Suprapubic skin (tissue), 4 donors: ENCODE results near the gene MARK3. TPM values are rescaled to one million over a fixed set of nuclear protein-coding genes. Genes with fewer than 3 reads are reported as not detected.

Experiments used
- DNase-seq, 2 donors: peaks; one replicate each; pipeline ENCODE4 v3.0.0-alpha.2; 2019; ENCODE audit warnings: low spot score in 2 of 2
- H3K27ac ChIP-seq: fragments of 200-600 bp; sonication (generic); one replicate; pipeline ENCODE4 v1.5.1; 2019
- H3K27me3 ChIP-seq: fragments of 200-600 bp; sonication (generic); one replicate; pipeline ENCODE4 v1.5.1; 2019
- H3K36me3 ChIP-seq: fragments of 200-600 bp; sonication (generic); one replicate; pipeline ENCODE4 v1.5.1; 2019
- H3K4me1 ChIP-seq: fragments of 200-600 bp; sonication (generic); one replicate; pipeline ENCODE4 v1.5.1; 2019
- H3K4me3 ChIP-seq: fragments of 200-600 bp; sonication (generic); one replicate; pipeline ENCODE4 v1.5.1; 2019; ENCODE audit warnings: mild to moderate bottlenecking
- H3K9me3 ChIP-seq: fragments of 200-600 bp; sonication (generic); one replicate; pipeline ENCODE4 v1.5.1; 2019
- CTCF ChIP-seq, 2 donors: fragments of 200-600 bp in 1 of 2; fragments of 450-650 bp in 1 of 2; sonication (generic) in 1 of 2; IDR thresholded peaks; one replicate each; pipeline ENCODE4 v1.5.1; 2016 to 2019; ENCODE audit warnings: antibody characterized with exemption in 2 of 2, mild to moderate bottlenecking in 1 of 2, moderate library complexity in 1 of 2
- EP300 ChIP-seq: sonication (generic); formaldehyde crosslinking; IDR thresholded peaks from one replicate; pipeline ENCODE4 v1.6.1; 2017; ENCODE audit warnings: antibody characterized with exemption
- POLR2A ChIP-seq, 2 donors: fragments of 450-650 bp; IDR thresholded peaks; one replicate each; pipeline ENCODE4 v1.6.1; 2017; ENCODE audit warnings: antibody characterized with exemption in 2 of 2, mild to moderate bottlenecking in 2 of 2, moderate library complexity in 2 of 2
- POLR2AphosphoS5 ChIP-seq, 3 donors: sonication (generic); formaldehyde crosslinking; IDR thresholded peaks; one replicate each; pipeline ENCODE4 v1.6.1; 2017; ENCODE audit warnings: antibody characterized with exemption in 3 of 3
- WGBS: methylation state at CpG from one replicate; pipeline ENCODE4 v1.1.5; 2018; 5-methylcytosine and 5-hydroxymethylcytosine counted together
- total RNA-seq, 4 donors: library from RNA; depleted of rRNA; stranded (reverse); fragments of >200 nt; gene quantifications; one replicate each; pipeline ENCODE4 v1.1.0, GENCODE V29; 2016

Gene MARK3
- total RNA-seq, 4 donors from 2014 or later: 44.6 to 95.2 (median 57.2) TPM

GRCh38 chr14:103341250-103342129, 43.7 kb upstream of the MARK3 start:
- peaks cover 8% of the 10 kb centered on the region for H3K4me1 ChIP-seq
- H3K4me3 ChIP-seq: no peak overlapping the region
- H3K27ac ChIP-seq: no peak overlapping the region
- H3K36me3 ChIP-seq: peaks cover 87% of the 10 kb centered on the region
- 63% methylated on average over 5 of the region's 5 CpGs for WGBS
- no peaks in the 10 kb centered on the region for H3K27me3 ChIP-seq
- H3K9me3 ChIP-seq: no peaks in the 10 kb centered on the region
- no peak for TF ChIP-seq POLR2AphosphoS5 (IDR thresholded peaks at IDR 0.05)
- TF ChIP-seq CTCF (IDR thresholded peaks at IDR 0.05): no peak
- TF ChIP-seq POLR2A (IDR thresholded peaks at IDR 0.05): no peak
- TF ChIP-seq EP300: no peak
- DNase-seq: no peak

- no peak overlapping the region for H3K4me3 ChIP-seq
- TF ChIP-seq CTCF (IDR thresholded peaks at IDR 0.05): no peak
- TF ChIP-seq POLR2AphosphoS5 (IDR thresholded peaks at IDR 0.05): no peak
- TF ChIP-seq EP300: no peak
- no peak for TF ChIP-seq POLR2A (IDR thresholded peaks at IDR 0.05)
- H3K4me1 ChIP-seq: no peaks in the 10 kb centered on the region
- 80% methylated on average over 4 of the region's 4 CpGs for WGBS
- no peaks in the 10 kb centered on the region for H3K9me3 ChIP-seq
- H3K27ac ChIP-seq: no peak overlapping the region
- H3K36me3 ChIP-seq: peaks cover 69% of the 10 kb centered on the region
- DNase-seq: no peak
- H3K27me3 ChIP-seq: no peaks in the 10 kb centered on the region
These were observed 41.9 kb upstream of the MARK3 start for GRCh38 chr14:103343164-103343879.

- Histone ChIP-seq H3K4me3 (no peak overlapping the region), H3K9me3 (no peaks in the 10 kb centered on the region), H3K27ac (no peak overlapping the region), H3K4me1 (no peaks in the 10 kb centered on the region), H3K36me3 (peaks cover 60% of the 10 kb centered on the region), H3K27me3 (no peaks in the 10 kb centered on the region)
- no peak for DNase-seq
- WGBS: 83% methylated on average over 5 of the region's 5 CpGs
- TF ChIP-seq POLR2A (IDR thresholded peaks at IDR 0.05) (no peak), POLR2AphosphoS5 (IDR thresholded peaks at IDR 0.05) (no peak), CTCF (IDR thresholded peaks at IDR 0.05) (no peak), EP300 (no peak)
These were observed 41.1 kb upstream of the MARK3 start for GRCh38 chr14:103343905-103344797.

GRCh38 chr14:103346286-103346685, 38.9 kb upstream of the MARK3 start:
- Histone ChIP-seq H3K27ac (no peak overlapping the region), H3K27me3 (no peaks in the 10 kb centered on the region), H3K9me3 (no peaks in the 10 kb centered on the region), H3K4me3 (no peak overlapping the region), H3K4me1 (no peaks in the 10 kb centered on the region), H3K36me3 (peaks cover 39% of the 10 kb centered on the region)
- TF ChIP-seq POLR2AphosphoS5 (IDR thresholded peaks at IDR 0.05) (no peak), CTCF (IDR thresholded peaks at IDR 0.05) (no peak), POLR2A (IDR thresholded peaks at IDR 0.05) (no peak), EP300 (no peak)
- 59% methylated on average over 3 of the region's 3 CpGs for WGBS
- DNase-seq: no peak
